ENCODE data around the gene NAP1L4.

NAP1L4 gene

GRCh38 chr11:2992234-2992996, at the start of gene NAP1L4:
TSS of gene NAP1L4 (minus strand) at chr11:2992329. CDS start at chr11:2979220, 13,109 bp downstream.
- peak in 55 of 56 donors; percentile 57 to 98 (median 92) for DNase-seq

- DNase-seq: no peak
Measured at GRCh38 chr11:3040881-3041280, 48.8 kb upstream of the NAP1L4 start.

- DNase-seq: no peak
Measured at GRCh38 chr11:3037945-3038271, 45.8 kb upstream of the NAP1L4 start.

GRCh38 chr11:3037040-3037944, 45.2 kb upstream of the NAP1L4 start:
- DNase-seq: peak in 50 of 56 donors; percentile 24 to 90 (median 66)

- DNase-seq: no peak
Measured at GRCh38 chr11:3036419-3036818, 44.3 kb upstream of the NAP1L4 start.

- no peak for DNase-seq
Measured at GRCh38 chr11:3035333-3035732, 43.2 kb upstream of the NAP1L4 start.

- no peak for DNase-seq
Measured at GRCh38 chr11:3030289-3031070, 38.4 kb upstream of the NAP1L4 start.

GRCh38 chr11:3028813-3029212, 36.7 kb upstream of the NAP1L4 start:
- no peak for DNase-seq

GRCh38 chr11:3026803-3027202, 34.7 kb upstream of the NAP1L4 start:
- DNase-seq: no peak

GRCh38 chr11:3022982-3023381, 30.9 kb upstream of the NAP1L4 start:
- no peak for DNase-seq

- no peak for DNase-seq
Measured at GRCh38 chr11:3022300-3022967, 30.3 kb upstream of the NAP1L4 start.

GRCh38 chr11:3021125-3021524, 29.0 kb upstream of the NAP1L4 start:
- peak in 28 of 56 donors; percentile 12 to 64 (median 34) for DNase-seq

GRCh38 chr11:3020011-3020410, 27.9 kb upstream of the NAP1L4 start:
- DNase-seq: no peak

- DNase-seq: no peak
Measured at GRCh38 chr11:3018596-3018995, 26.5 kb upstream of the NAP1L4 start.

GRCh38 chr11:3016861-3017260, 24.7 kb upstream of the NAP1L4 start:
- DNase-seq: no peak

GRCh38 chr11:3015796-3016195, 23.7 kb upstream of the NAP1L4 start:
- DNase-seq: no peak

GRCh38 chr11:3014943-3015342, 22.8 kb upstream of the NAP1L4 start:
- no peak for DNase-seq

- peak in 1 of 56 donors; percentile 23 for DNase-seq
Measured at GRCh38 chr11:3014057-3014938, 22.2 kb upstream of the NAP1L4 start.

- no peak for DNase-seq
Measured at GRCh38 chr11:3011891-3012885, 20.1 kb upstream of the NAP1L4 start.

All from nucleus accumbens (tissue), 56 donors.